Colonic mucosa (tissue), 4 donors: ENCODE data around the gene MAGEF1. TPM values are rescaled to one million over a fixed set of nuclear protein-coding genes. Genes with fewer than 3 reads are reported as not detected.

ENCODE experiments used
- DNase-seq: peaks from one replicate; pipeline ENCODE4 v3.0.0-alpha.2; 2020
- H3K27ac ChIP-seq: fragments of 200-600 bp; one replicate; pipeline ENCODE4 v1.8.0; 2021
- H3K27me3 ChIP-seq: fragments of 200-600 bp; one replicate; pipeline ENCODE4 v1.8.0; 2021
- H3K36me3 ChIP-seq: fragments of 200-600 bp; one replicate; pipeline ENCODE4 v1.8.0; 2021
- H3K4me1 ChIP-seq: fragments of 200-600 bp; one replicate; pipeline ENCODE4 v1.8.0; 2021; ENCODE audit warnings: mild to moderate bottlenecking
- H3K4me3 ChIP-seq: fragments of 200-600 bp; one replicate; pipeline ENCODE4 v1.8.0; 2021
- H3K9ac ChIP-seq, 2 donors: one replicate each; pipeline ENCODE4 v1.7.0; 2013; ENCODE audit warnings: control low read depth in 2 of 2, low read depth in 2 of 2, low read length in 2 of 2
- H3K9me3 ChIP-seq: fragments of 200-600 bp; one replicate; pipeline ENCODE4 v1.8.0; 2021
- CTCF ChIP-seq: fragments of 200-600 bp; IDR thresholded peaks from one replicate; pipeline ENCODE4 v1.8.0; 2022; ENCODE audit warnings: antibody characterized with exemption, mild to moderate bottlenecking
- intact Hi-C: fragments of 100-400 bp; cut with DNase I; formaldehyde crosslinking; loops from one replicate; pipeline ENCODE4 v1.14.1; 2022
- total RNA-seq, 2 donors: library from RNA; stranded (reverse); fragmentation: NEBNext Ultra II Directional in 1 of 2; extraction: Animal tissue kit (Norgen Biotek cat#: 25700) in 1 of 2; gene quantifications; one replicate each; pipeline ENCODE4 v1.2.1, GENCODE V29; 2021
- donor health status: healthy.
- donor health status: DM: no; HTN: no; CAD: no.
- donor health status: DM: no; HTN: no; CAD: no.

Gene MAGEF1
- total RNA-seq, 2 donors from 2014 or later, result 28.3 to 42.6 TPM

- no peak for DNase-seq
- no peak for TF ChIP-seq CTCF
- Histone ChIP-seq H3K36me3 (no peaks in the 10 kb centered on the region), H3K27ac (no peak overlapping the region), H3K27me3 (no peaks in the 10 kb centered on the region), H3K9me3 (no peaks in the 10 kb centered on the region), H3K9ac (no peak overlapping the region), H3K4me3 (no peak overlapping the region), H3K4me1 (no peaks in the 10 kb centered on the region)
- intact Hi-C loops, result no loop called here
Measured at GRCh38 chr3:184663356-184663755, 48.5 kb downstream of the MAGEF1 start.

- Histone ChIP-seq H3K4me1 (no peaks in the 10 kb centered on the region), H3K4me3 (no peak overlapping the region), H3K27ac (no peak overlapping the region), H3K36me3 (no peaks in the 10 kb centered on the region), H3K9ac (no peak overlapping the region), H3K9me3 (no peaks in the 10 kb centered on the region), H3K27me3 (no peaks in the 10 kb centered on the region)
- intact Hi-C loops, result no loop called here
- no peak for TF ChIP-seq CTCF
- DNase-seq, result no peak
Measured at GRCh38 chr3:184662187-184662586, 49.7 kb downstream of the MAGEF1 start.

- Histone ChIP-seq H3K36me3 (no peaks in the 10 kb centered on the region), H3K4me3 (no peak overlapping the region), H3K27ac (no peak overlapping the region), H3K4me1 (no peaks in the 10 kb centered on the region), H3K9ac (no peak overlapping the region), H3K27me3 (no peaks in the 10 kb centered on the region), H3K9me3 (no peaks in the 10 kb centered on the region)
- TF ChIP-seq CTCF, result no peak
- intact Hi-C loops, result no loop called here
- no peak for DNase-seq
Measured at GRCh38 chr3:184660931-184661330, 50.9 kb downstream of the MAGEF1 start.

Other genes with a start within 250 kb of the MAGEF1 start
- 10 to 100 TPM; 40.1 to 64.2 TPM for gene EPHB3, start 150.3 kb downstream of the MAGEF1 start, total RNA-seq
- gene VPS8, start 100.1 kb upstream of the MAGEF1 start, total RNA-seq, result 10 to 100 TPM; 43.7 to 54.8 TPM